ENCODE data around the gene CWC27.

CWC27 gene

GRCh38 chr5:65043843-65044359 lies 275.2 kb downstream of the CWC27 start:
- no peak overlapping the region for H3K4me3 ChIP-seq (ENCODE audit: low read length)
- no peak for TF ChIP-seq CTCF (conservative IDR thresholded peaks at IDR 0.05; ENCODE audit: low read depth, low read length)
- DNase-seq (ENCODE audit: low read depth), result no peak

GRCh38 chr5:65047225-65047624 lies 278.5 kb downstream of the CWC27 start:
- DNase-seq (ENCODE audit: low read depth), result no peak
- H3K4me3 ChIP-seq (ENCODE audit: low read length), result no peak overlapping the region
- TF ChIP-seq CTCF (conservative IDR thresholded peaks at IDR 0.05; ENCODE audit: low read depth, low read length), result no peak

GRCh38 chr5:65047948-65048690 lies 279.4 kb downstream of the CWC27 start:
- H3K4me3 ChIP-seq (ENCODE audit: low read length), result no peak overlapping the region
- DNase-seq (ENCODE audit: low read depth), result no peak
- TF ChIP-seq CTCF (conservative IDR thresholded peaks at IDR 0.05; ENCODE audit: low read depth, low read length), result no peak

- no peak overlapping the region for H3K4me3 ChIP-seq (ENCODE audit: low read length)
- DNase-seq (ENCODE audit: low read depth), result no peak
Observed at GRCh38 chr5:65050140-65050539, 281.4 kb downstream of the CWC27 start.

GRCh38 chr5:65050826-65051498 lies 282.2 kb downstream of the CWC27 start:
- TF ChIP-seq CTCF (conservative IDR thresholded peaks at IDR 0.05; ENCODE audit: low read depth, low read length), result no peak
- no peak overlapping the region for H3K4me3 ChIP-seq (ENCODE audit: low read length)
- DNase-seq (ENCODE audit: low read depth), result no peak

More at GRCh38 chr5:65050140-65050539, 281.4 kb downstream of the CWC27 start:
- TF ChIP-seq CTCF (conservative IDR thresholded peaks at IDR 0.05; ENCODE audit: low read depth, low read length), result no peak

GRCh38 chr5:65055938-65056337 lies 287.2 kb downstream of the CWC27 start:
- DNase-seq (ENCODE audit: low read depth), result no peak
- TF ChIP-seq CTCF (conservative IDR thresholded peaks at IDR 0.05; ENCODE audit: low read depth, low read length), result no peak
- H3K4me3 ChIP-seq (ENCODE audit: low read length), result no peak overlapping the region
